IgD-negative memory B cell (primary cell): ENCODE data around the gene SLC35G2. TPM values are rescaled to one million over a fixed set of nuclear protein-coding genes. Genes with fewer than 3 reads are reported as not detected.
"Not testable (repeated sequence)": the region's sequence is repeated elsewhere in the genome, so short reads cannot be mapped to it uniquely, and the experiment has no call there.

Source experiments
- H3K27ac Mint-ChIP-seq, 3 donors: one replicate each; pipeline ENCODE4 v1.8.0; 2020 to 2022; ENCODE audit warnings: mild to moderate bottlenecking in 3 of 3, mixed read lengths in 3 of 3, moderate library complexity in 1 of 3
- H3K27me3 Mint-ChIP-seq: one replicate; pipeline ENCODE4 v1.8.0; 2021; ENCODE audit warnings: mixed read lengths
- H3K36me3 Mint-ChIP-seq: one replicate; pipeline ENCODE4 v1.8.0; 2020; ENCODE audit warnings: mild to moderate bottlenecking, mixed read lengths
- H3K4me1 Mint-ChIP-seq, 3 donors: one replicate each; pipeline ENCODE4 v1.8.0; 2020 to 2022; ENCODE audit warnings: mixed read lengths in 3 of 3, mild to moderate bottlenecking in 1 of 3
- H3K4me3 Mint-ChIP-seq, 4 donors: one replicate each; pipeline ENCODE4 v1.8.0; 2020 to 2022; ENCODE audit warnings: mild to moderate bottlenecking in 4 of 4, mixed read lengths in 4 of 4, moderate library complexity in 3 of 4
- H3K9me3 Mint-ChIP-seq, 3 donors: one replicate each; pipeline ENCODE4 v1.8.0; 2020 to 2021; ENCODE audit warnings: mixed read lengths in 3 of 3, mild to moderate bottlenecking in 1 of 3
- polyA plus RNA-seq: library from polyadenylated mRNA; unstranded; fragments of 300-500 nt; fragmentation: Illumina TruSeq; gene quantifications from one replicate; pipeline ENCODE4 v1.2.3, GENCODE V29; 2021

Gene SLC35G2
- polyA plus RNA-seq: 0.31 TPM

- peaks cover 8 to 15% (median 11%) of the 10 kb centered on the region in 3 donors for H3K4me1 Mint-ChIP-seq
- H3K27ac Mint-ChIP-seq: peak within 1 kb of the TSS in 1 of 3 donors; percentile 75
- H3K27me3 Mint-ChIP-seq: peaks cover 52% of the 10 kb centered on the region
- H3K36me3 Mint-ChIP-seq: peaks cover 3% of the 10 kb centered on the region
- H3K4me3 Mint-ChIP-seq: peak within 1 kb of the TSS; percentile 82 to 95 (median 89)
- peaks cover 2 to 12% (median 3%) of the 10 kb centered on the region in 3 donors for H3K9me3 Mint-ChIP-seq
Measured at GRCh38 chr3:136818769-136819391, at the start of gene SLC35G2. TSS of gene SLC35G2 (plus strand) at chr3:136819126. CDS start at chr3:136854461, 35,335 bp downstream.

GRCh38 chr3:136772709-136773108 is 46.2 kb upstream of the SLC35G2 start:
- H3K27ac Mint-ChIP-seq: no peak overlapping the region
- H3K4me1 Mint-ChIP-seq: no peaks in the 10 kb centered on the region
- no peaks in the 10 kb centered on the region for H3K36me3 Mint-ChIP-seq

DNA sequence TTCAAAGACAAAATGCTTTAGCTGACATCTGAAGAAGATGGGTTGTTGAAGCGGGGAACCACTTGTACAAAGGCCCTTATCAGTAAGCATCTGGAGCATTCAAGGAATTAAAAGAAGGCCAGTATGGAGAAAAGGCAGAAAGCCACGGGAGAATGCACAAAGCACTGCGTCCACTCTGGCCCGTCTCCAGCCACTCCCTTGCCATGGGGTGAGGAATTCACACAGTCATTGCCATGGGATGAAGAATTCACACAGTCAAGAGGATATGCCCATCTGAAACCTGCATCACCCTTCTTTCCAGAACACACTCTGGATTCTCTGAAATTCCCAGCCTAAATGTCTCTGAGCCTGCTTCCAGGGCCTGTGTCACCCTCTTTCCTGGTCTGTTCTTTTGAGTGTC is 40.1 kb upstream of the SLC35G2 start:
- H3K4me1 Mint-ChIP-seq: no peaks in the 10 kb centered on the region
- H3K27ac Mint-ChIP-seq: no peak overlapping the region
- no peaks in the 10 kb centered on the region for H3K9me3 Mint-ChIP-seq
- peaks cover 2% of the 10 kb centered on the region for H3K27me3 Mint-ChIP-seq
- H3K36me3 Mint-ChIP-seq: no peaks in the 10 kb centered on the region
- H3K4me3 Mint-ChIP-seq: no peak overlapping the region

More at GRCh38 chr3:136772709-136773108, 46.2 kb upstream of the SLC35G2 start:
- Mint-ChIP-seq H3K4me3 (no peak overlapping the region), H3K27me3 (no peaks in the 10 kb centered on the region), H3K9me3 (no peaks in the 10 kb centered on the region)

DNA sequence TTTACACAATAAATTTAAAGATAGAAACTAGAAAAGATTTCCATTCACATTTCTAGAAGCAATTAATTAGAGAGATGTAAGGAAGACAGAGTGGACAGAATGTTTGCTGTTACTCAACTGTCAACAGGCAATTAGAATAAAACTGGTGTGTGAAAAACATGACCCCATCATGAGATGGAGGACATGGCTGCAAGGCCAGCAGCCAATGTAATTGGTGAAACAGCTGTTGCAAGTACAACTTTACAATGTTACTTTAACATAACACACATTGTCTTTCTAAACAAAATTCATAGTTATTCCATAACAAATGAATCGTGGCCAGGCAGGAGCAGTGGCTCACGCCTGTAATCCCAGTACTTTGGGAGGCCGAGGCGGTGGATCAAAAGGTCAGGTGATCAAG is 38.2 kb upstream of the SLC35G2 start:
- H3K4me1 Mint-ChIP-seq: no peaks in the 10 kb centered on the region

GRCh38 chr3:136783708-136784191 is 35.2 kb upstream of the SLC35G2 start:
- no peak overlapping the region for H3K27ac Mint-ChIP-seq
- peaks cover 0 to 2% (median 0%) of the 10 kb centered on the region in 3 donors for H3K4me1 Mint-ChIP-seq
- no peaks in the 10 kb centered on the region for H3K36me3 Mint-ChIP-seq
- H3K27me3 Mint-ChIP-seq: peaks cover 2% of the 10 kb centered on the region
- no peaks in the 10 kb centered on the region for H3K9me3 Mint-ChIP-seq
- H3K4me3 Mint-ChIP-seq: no peak overlapping the region

More for the DNA sequence above, 38.2 kb upstream of the SLC35G2 start:
- H3K9me3 Mint-ChIP-seq: no peaks in the 10 kb centered on the region
- no peaks in the 10 kb centered on the region for H3K36me3 Mint-ChIP-seq
- H3K27me3 Mint-ChIP-seq: peaks cover 2% of the 10 kb centered on the region
- H3K27ac Mint-ChIP-seq: no peak overlapping the region
- H3K4me3 Mint-ChIP-seq: no peak overlapping the region

DNA sequence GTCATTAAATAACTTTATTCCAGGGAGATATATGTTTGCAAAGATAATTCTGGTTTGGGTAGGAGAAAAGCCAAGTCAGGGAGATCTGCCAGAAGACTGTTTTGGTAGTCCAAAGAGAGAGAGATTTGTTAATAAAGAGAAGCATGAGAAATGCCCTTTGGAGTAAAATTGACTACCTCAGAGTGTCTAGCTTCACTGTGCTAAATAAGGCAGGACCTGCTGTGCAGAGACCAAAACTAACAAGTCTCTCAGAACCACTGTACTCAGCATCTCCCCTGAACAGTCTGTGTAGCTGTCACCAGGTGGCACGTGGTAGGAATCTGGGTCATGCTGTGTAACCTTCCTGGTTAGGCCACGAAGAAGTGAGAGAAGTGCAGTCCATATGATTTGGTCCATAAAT is 31.6 kb upstream of the SLC35G2 start:
- Mint-ChIP-seq H3K27me3 (peaks cover 4% of the 10 kb centered on the region), H3K4me1 (peaks cover 0 to 2% (median 0%) of the 10 kb centered on the region in 3 donors), H3K27ac (no peak overlapping the region), H3K36me3 (no peaks in the 10 kb centered on the region), H3K9me3 (no peaks in the 10 kb centered on the region), H3K4me3 (no peak overlapping the region)

DNA sequence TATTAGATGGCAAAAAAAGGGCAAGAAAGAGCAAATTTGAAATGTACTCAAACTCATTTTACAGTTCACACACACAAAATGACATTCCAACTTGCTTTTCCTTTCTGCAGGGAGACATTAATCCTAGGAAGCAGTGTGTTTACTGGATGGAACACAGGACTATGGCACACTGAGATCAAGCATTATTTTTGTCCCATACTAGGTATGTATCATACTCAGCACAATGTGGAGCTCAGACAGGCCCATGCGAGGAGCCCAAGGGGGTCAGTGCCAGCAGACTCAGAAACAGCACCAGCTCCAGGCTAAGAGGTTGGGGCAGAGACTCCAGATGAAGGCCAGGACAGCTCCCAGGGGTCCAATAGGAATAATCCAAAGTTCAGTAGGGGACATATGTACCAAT is 30.8 kb upstream of the SLC35G2 start:
- peaks cover 5% of the 10 kb centered on the region for H3K27me3 Mint-ChIP-seq
- H3K4me1 Mint-ChIP-seq: peaks cover 0 to 2% (median 0%) of the 10 kb centered on the region in 3 donors
- H3K4me3 Mint-ChIP-seq: no peak overlapping the region
- no peaks in the 10 kb centered on the region for H3K9me3 Mint-ChIP-seq
- H3K36me3 Mint-ChIP-seq: no peaks in the 10 kb centered on the region
- no peak overlapping the region for H3K27ac Mint-ChIP-seq

DNA sequence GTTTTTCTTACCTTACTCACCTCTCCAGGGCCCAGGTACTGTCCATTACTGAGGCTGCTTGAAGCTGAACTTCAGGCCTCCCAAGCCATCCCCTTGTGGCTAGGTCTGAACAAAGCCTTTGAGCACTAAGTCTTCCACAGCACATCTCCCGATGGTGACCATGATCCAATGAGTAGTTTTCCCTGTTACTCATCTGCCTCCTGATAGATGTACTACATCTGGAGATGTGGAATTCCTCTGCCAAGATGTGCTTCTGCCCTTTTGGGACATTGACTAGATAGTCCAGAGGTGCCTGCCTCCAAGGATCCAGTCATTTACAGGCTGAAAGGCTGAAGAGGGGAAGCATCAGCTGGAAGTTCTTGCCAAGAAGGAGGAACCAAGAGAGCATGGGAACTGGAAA is 28.9 kb upstream of the SLC35G2 start:
- Mint-ChIP-seq H3K9me3 (no peaks in the 10 kb centered on the region), H3K4me1 (peaks cover 0 to 5% (median 0%) of the 10 kb centered on the region in 3 donors), H3K27me3 (peaks cover 8% of the 10 kb centered on the region), H3K27ac (no peak overlapping the region), H3K4me3 (no peak overlapping the region), H3K36me3 (no peaks in the 10 kb centered on the region)

DNA sequence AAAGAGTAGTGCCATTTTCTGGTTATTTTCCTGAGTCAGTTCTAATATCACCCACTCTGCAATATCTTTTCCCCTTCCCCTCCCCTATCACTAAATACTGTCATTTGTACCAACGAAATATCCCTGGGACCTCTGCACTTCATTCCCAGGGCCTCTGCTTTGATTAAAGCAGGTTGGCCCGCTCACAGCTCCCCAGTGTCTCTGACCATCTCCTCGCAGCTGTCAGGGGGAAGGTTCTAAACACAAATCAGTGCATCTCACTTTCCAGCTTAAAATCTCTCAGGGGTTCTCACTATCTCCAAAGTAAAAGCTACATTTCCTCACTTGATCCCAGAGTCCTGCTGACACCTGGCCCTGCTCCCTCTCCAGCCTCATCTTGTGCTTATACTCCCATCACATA is 28.1 kb upstream of the SLC35G2 start:
- Mint-ChIP-seq H3K36me3 (no peaks in the 10 kb centered on the region), H3K9me3 (no peaks in the 10 kb centered on the region), H3K27ac (no peak overlapping the region), H3K4me3 (no peak overlapping the region), H3K4me1 (peaks cover 0 to 5% (median 0%) of the 10 kb centered on the region in 3 donors), H3K27me3 (peaks cover 11% of the 10 kb centered on the region)

DNA sequence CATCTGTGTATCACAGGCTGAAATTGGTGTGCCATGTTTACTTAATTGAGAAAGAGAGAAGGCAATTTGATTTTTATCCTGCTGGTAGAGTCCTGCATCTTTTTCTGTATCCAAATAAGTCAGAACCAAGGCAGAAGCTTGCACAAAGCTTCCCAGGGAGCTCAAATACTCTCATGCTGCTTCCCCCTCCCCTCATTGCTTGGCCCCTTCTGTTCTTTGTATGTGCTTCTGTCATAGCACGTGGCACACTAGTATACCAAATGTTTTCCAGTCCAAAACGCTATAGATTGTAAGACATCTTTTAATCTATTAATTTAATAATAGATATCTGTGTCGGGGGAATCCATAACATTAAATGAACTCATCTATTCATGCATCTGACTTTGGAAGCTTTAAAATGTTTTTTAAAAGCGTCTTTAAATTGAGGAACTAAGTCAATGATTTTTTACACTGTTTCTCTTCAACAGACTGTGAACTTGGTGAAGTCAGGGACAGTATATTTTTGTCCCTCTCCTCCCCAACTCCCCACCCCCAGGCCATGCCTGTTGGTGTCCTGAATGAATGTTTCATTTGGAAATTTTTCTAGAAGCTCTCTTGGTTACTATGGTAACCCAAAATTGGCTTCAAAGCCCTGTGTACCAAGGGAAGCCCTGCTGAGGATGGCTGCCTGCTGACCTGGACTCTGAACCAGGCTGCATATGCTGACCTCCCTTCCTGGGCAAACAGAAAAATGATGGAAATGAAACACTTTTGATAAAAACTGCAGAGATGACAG is 26.2 kb upstream of the SLC35G2 start:
- Mint-ChIP-seq H3K36me3 (no peaks in the 10 kb centered on the region), H3K9me3 (no peaks in the 10 kb centered on the region), H3K27me3 (peaks cover 11% of the 10 kb centered on the region), H3K4me3 (no peak overlapping the region), H3K4me1 (peaks cover 0 to 3% (median 0%) of the 10 kb centered on the region in 3 donors), H3K27ac (peak overlapping the region in 1 of 3 donors; percentile 80)

DNA sequence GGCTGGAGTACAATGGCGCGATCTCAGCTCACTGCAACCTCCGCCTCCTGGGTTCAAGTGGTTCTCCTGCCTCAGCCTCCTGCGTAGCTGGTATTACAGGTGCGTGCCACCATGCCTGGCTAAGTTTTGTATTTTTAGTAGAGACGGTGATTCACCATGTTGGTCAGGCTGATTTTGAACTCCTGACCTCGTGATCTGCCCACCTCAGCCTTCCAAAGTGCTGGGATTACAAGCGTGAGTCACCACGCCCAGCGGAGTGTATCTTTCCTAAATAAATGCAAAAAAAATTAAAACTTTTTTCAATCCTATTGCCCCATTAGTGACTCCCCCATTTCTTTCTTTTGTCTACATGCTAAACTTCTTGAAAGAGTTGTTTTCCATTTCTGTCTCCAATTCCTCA is 17.8 kb upstream of the SLC35G2 start:
- not testable (repeated sequence) for H3K27me3 Mint-ChIP-seq, H3K36me3 Mint-ChIP-seq, H3K9me3 Mint-ChIP-seq, H3K4me1 Mint-ChIP-seq, H3K27ac Mint-ChIP-seq, H3K4me3 Mint-ChIP-seq

DNA sequence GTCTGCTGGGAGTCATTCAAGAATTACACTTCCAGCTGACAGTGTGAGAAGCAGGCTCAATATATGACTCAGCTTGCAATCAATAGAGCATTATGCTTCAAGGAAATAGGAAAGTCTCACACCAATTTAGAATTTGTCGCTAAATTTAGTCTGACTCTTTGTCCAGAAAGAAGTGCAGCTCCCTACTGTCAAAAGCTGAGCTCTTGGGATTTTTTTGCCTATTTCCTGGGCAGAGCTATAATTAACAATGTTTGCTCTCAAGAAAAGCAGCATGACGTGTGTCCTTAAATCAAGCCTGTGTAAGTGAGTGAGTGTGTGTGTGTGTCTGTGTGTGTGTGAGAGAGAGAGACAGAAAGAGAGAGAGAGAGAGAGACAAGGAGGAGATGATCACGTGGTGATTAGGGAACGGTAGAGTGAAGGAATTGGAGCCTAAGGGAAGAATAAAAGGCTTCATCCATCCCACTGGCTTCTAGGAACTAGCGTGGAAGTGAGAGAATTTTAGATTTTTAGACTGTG is 16.4 kb upstream of the SLC35G2 start:
- peak overlapping the region in 1 of 3 donors; percentile 36 for H3K27ac Mint-ChIP-seq
- H3K9me3 Mint-ChIP-seq: peaks cover 0 to 2% (median 0%) of the 10 kb centered on the region in 3 donors
- H3K4me1 Mint-ChIP-seq: peaks cover 0 to 1% (median 0%) of the 10 kb centered on the region in 3 donors
- H3K27me3 Mint-ChIP-seq: peaks cover 3% of the 10 kb centered on the region
- no peak overlapping the region for H3K4me3 Mint-ChIP-seq
- no peaks in the 10 kb centered on the region for H3K36me3 Mint-ChIP-seq

DNA sequence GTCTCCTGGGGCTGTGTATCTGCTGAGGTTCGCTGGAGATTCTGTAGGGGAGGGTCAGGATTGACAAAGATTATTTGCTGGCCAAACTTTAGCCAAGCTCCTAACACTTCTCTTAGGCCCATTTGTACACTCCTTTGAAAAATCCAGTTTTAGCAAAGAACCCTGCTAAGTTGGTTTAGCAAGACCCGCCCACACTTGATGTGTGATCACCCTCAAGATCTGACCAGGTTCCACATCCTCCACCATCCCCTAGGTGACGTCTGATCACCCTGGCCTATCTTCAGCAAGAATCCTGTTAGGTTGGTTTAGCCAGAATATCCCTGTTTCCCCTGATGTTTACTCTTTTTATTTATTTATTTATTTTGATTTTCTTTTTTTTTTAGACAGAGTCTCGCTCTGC is 14.8 kb upstream of the SLC35G2 start:
- Mint-ChIP-seq H3K27ac (no peak overlapping the region), H3K4me1 (peaks cover 0 to 1% (median 0%) of the 10 kb centered on the region in 3 donors), H3K36me3 (no peaks in the 10 kb centered on the region), H3K4me3 (no peak overlapping the region), H3K9me3 (peaks cover 0 to 2% (median 0%) of the 10 kb centered on the region in 3 donors), H3K27me3 (peaks cover 4% of the 10 kb centered on the region)

GRCh38 chr3:136804813-136805212 is 14.1 kb upstream of the SLC35G2 start:
- peaks cover 4% of the 10 kb centered on the region for H3K27me3 Mint-ChIP-seq
- H3K4me1 Mint-ChIP-seq: peaks cover 0 to 1% (median 0%) of the 10 kb centered on the region in 3 donors
- H3K4me3 Mint-ChIP-seq: no peak overlapping the region
- H3K27ac Mint-ChIP-seq: no peak overlapping the region
- H3K9me3 Mint-ChIP-seq: peaks cover 0 to 2% (median 1%) of the 10 kb centered on the region in 3 donors
- no peaks in the 10 kb centered on the region for H3K36me3 Mint-ChIP-seq

DNA sequence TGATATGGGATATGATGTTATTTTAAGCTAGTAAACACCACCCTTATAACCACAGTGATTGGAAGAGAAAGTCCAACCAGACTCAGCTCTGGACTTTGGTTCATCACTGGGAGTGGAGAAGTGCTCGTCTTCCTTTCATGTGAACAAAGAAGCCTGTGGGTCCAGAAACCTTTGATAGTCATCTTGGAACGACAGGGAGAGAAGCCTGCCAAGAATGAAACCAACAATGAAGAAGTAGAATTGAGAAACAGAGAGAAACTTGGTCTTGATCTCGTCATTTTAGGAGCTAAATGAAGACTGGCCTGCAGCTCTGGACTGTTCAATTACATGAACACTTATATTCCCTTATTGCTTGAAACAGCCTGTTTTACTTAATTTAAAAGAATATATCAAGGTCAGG is 13.1 kb upstream of the SLC35G2 start:
- Mint-ChIP-seq H3K36me3 (no peaks in the 10 kb centered on the region), H3K27me3 (peaks cover 4% of the 10 kb centered on the region), H3K4me1 (peaks cover 0 to 1% (median 0%) of the 10 kb centered on the region in 3 donors), H3K9me3 (peaks cover 0 to 2% (median 1%) of the 10 kb centered on the region in 3 donors), H3K27ac (no peak overlapping the region), H3K4me3 (no peak overlapping the region)
